Measurements from ENCODE around the gene UNC45A. TPM values are rescaled to one million over a fixed set of nuclear protein-coding genes. Genes with fewer than 3 reads are reported as not detected.
A peak's percentile ranks its signal among the peaks of the same experiment; 100 is the strongest.

Gene UNC45A
- total and polyA plus RNA-seq, 2 of the 4 experiments (the other 2 are of a cell fraction): 68.9 to 100 TPM

DNA sequence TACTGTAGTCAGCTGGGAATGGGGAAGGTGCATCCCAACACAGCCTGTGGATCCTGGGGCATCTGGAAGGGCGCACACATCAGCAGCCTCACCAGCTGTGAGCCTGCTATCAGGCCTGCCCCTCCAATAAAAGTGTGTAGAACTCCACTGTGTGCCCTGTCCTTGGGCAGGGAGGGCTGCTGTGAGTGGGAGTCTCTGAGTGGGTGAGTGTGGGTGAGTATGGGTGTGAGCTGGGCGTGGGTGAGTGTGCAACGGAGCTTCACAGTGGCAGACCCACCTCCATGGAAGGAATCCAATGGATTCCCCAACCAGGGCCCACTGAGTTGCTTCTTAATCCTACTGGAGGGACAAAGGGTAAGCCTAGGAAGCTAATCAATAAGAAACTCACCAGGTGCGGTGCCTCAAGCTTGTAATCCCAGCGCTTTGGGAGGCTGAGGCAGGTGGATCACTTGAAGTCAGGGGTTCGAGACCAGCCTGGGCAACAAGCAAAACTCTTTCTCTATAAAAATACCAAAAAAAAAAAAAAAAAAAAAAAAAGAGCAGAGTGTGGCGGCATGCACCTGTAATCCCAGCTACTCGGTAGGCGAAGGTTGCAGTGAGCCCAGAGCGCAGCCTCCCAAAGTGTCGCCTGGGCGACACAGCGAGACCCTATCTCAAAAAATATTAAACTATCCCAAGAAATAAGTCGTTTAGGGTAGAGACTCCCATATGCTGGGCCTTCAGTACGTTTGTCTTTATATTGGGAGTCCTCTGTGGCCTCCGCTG, 19.0 kb downstream of the UNC45A start:
- Histone ChIP-seq H2BK120ac (ENCODE audit: low read depth, low read length) (no peak overlapping the region), H3K27ac (ENCODE audit: insufficient read depth, low read length) (no peak overlapping the region), H2AK5ac (ENCODE audit: low read depth, low read length) (no peak overlapping the region), H2BK20ac (ENCODE audit: low read depth, low read length) (no peak overlapping the region), H3K9me1 (ENCODE audit: insufficient read depth, low read length) (no peaks in the 10 kb centered on the region), H3K14ac (replicated peaks; ENCODE audit: low read depth, low read length) (no peak overlapping the region), H3K27me3 (ENCODE audit: control insufficient read depth, insufficient read depth, low read length) (no peaks in the 10 kb centered on the region), H4K91ac (ENCODE audit: insufficient read depth, low read depth, low read length) (no peak overlapping the region), H3K18ac (ENCODE audit: low read depth, low read length) (no peak overlapping the region), H2BK5ac (ENCODE audit: low read depth, low read length, poor library complexity, severe bottlenecking) (no peak overlapping the region), H3K4ac (ENCODE audit: low read depth, low read length) (no peak overlapping the region), H4K5ac (ENCODE audit: low read depth, low read length) (no peak overlapping the region), H3K4me2 (ENCODE audit: low read depth, low read length) (no peak overlapping the region), H2BK15ac (ENCODE audit: low read depth, low read length) (no peak overlapping the region), H2AK9ac (replicated peaks; ENCODE audit: low read depth, low read length, poor library complexity) (no peak overlapping the region), H2AFZ (replicated peaks; ENCODE audit: low read length, poor library complexity) (peak overlapping the region; percentile 95), H3K56ac (ENCODE audit: extremely low read depth, insufficient read depth, low read length) (no peak overlapping the region), H3K4me3 (ENCODE audit: insufficient read depth, low read depth, low read length) (no peak overlapping the region), H3K9ac (ENCODE audit: low read depth, low read length) (no peak overlapping the region), H4K8ac (ENCODE audit: low read depth in 2 of 2, low read length in 2 of 2) (peak overlapping the region in 1 of 2 experiments; percentile 6; a peak in 2 of 4 replicates), H3K23ac (ENCODE audit: low read depth, low read length) (no peak overlapping the region), H3K36me3 (ENCODE audit: control insufficient read depth, insufficient read depth, low read length) (peaks cover 41% of the 10 kb centered on the region), H3K4me1 (ENCODE audit: control insufficient read depth, insufficient read depth, low read length) (peaks cover 6% of the 10 kb centered on the region), H3K9me3 (ENCODE audit: control insufficient read depth, insufficient read depth, low read length) (no peaks in the 10 kb centered on the region), H3K79me1 (ENCODE audit: low read depth in 1 of 2, low read length in 2 of 2) (peaks cover 6 to 27% of the 10 kb centered on the region in 2 experiments; a peak in 3 of 4 replicates), H4K20me1 (ENCODE audit: insufficient read depth, low read length) (no peaks in the 10 kb centered on the region)
- intact Hi-C loops (cut with micrococcal nuclease) (no loop called here), in situ Hi-C loops (cut with MboI; ENCODE audit: low sequenced_read_pairs) (loop anchor here (10.0 kb wide), 1 partner anchor 321 kb away; no protein-coding TSS in a partner anchor), dilution Hi-C loops (cut with HindIII; ENCODE audit: low sequenced_read_pairs, unreplicated experiment) (no loop called here)
- CTCF ChIA-PET: interaction anchor here (1.0 kb wide), 1 partner anchor 10 kb away, joined by 3 read pairs; no protein-coding TSS in a partner anchor
- no CpG with 5 or more reads among the region's 16 CpGs for WGBS, 2 experiments (ENCODE audit: extremely low coverage in 2 of 2, insufficient read length in 1 of 2)
- POLR2A ChIA-PET (ENCODE audit: unreplicated experiment): interaction anchor here (1.0 kb wide), 1 partner anchor 8 kb away, joined by 4 read pairs; no protein-coding TSS in a partner anchor
- TF ChIP-seq FOS (IDR thresholded peaks at IDR 0.05; ENCODE audit: low read depth, low read length): no peak
- no peak for TF ChIP-seq RAD21 (IDR thresholded peaks at IDR 0.05; ENCODE audit: low read length)
- TF ChIP-seq RFX5 (IDR thresholded peaks at IDR 0.05; ENCODE audit: low read depth, low read length): no peak
- BruUV-seq (replicated peaks): no TSS peak
- no peak for DNase-seq
- ATAC-seq (ENCODE audit: low read depth): no peak

Measured in IMR-90 (cell line).